Uterus (tissue), 4 donors: ENCODE data around the gene ARHGAP9. TPM values are rescaled to one million over a fixed set of nuclear protein-coding genes. Genes with fewer than 3 reads are reported as not detected.

Experiments
- DNase-seq, 2 donors: peaks; one replicate each; pipeline ENCODE4 v3.0.0-alpha.2; 2019 to 2020
- H3K27ac ChIP-seq, 2 donors: fragments of 200-600 bp; sonication (generic); 1 replicate in 1 of 2; 2 replicates in 1 of 2; pipeline ENCODE4 v1.5.1; 2016 to 2018
- H3K27me3 ChIP-seq, 2 donors: fragments of 200-600 bp; sonication (generic); one replicate each; pipeline ENCODE4 v1.5.1; 2018 to 2019; ENCODE audit warnings: control low read depth in 1 of 2
- H3K36me3 ChIP-seq, 2 donors: fragments of 200-600 bp; sonication (generic); one replicate each; pipeline ENCODE4 v1.5.1; 2019; ENCODE audit warnings: control low read depth in 1 of 2
- H3K4me1 ChIP-seq, 2 donors: fragments of 200-600 bp; sonication (generic); one replicate each; pipeline ENCODE4 v1.5.1; 2018 to 2019; ENCODE audit warnings: control low read depth in 1 of 2
- H3K4me3 ChIP-seq, 2 donors: fragments of 200-600 bp; sonication (generic); 1 replicate in 1 of 2; 2 replicates in 1 of 2; pipeline ENCODE4 v1.5.1; 2018 to 2019; ENCODE audit warnings: mild to moderate bottlenecking in 1 of 2
- H3K9me3 ChIP-seq, 2 donors: fragments of 200-600 bp; sonication (generic); one replicate each; pipeline ENCODE4 v1.5.1; 2019; ENCODE audit warnings: control low read depth in 1 of 2
- CTCF ChIP-seq, 4 experiments: fragments of 200-600 bp in 2 of 4; fragments of 450-650 bp in 2 of 4; sonication (generic) in 2 of 4; IDR thresholded peaks; one replicate each; pipeline ENCODE4 v1.5.1; 2016 to 2019; ENCODE audit warnings: antibody characterized with exemption in 4 of 4, mild to moderate bottlenecking in 2 of 4, moderate library complexity in 1 of 4
- POLR2A ChIP-seq, 2 donors: fragments of 450-650 bp; IDR thresholded peaks; one replicate each; pipeline ENCODE4 v1.6.1; 2016; ENCODE audit warnings: antibody characterized with exemption in 2 of 2, mild to moderate bottlenecking in 1 of 2, moderate library complexity in 1 of 2
- intact Hi-C: fragments of 100-400 bp; cut with DNase I; formaldehyde crosslinking; loops from one replicate; pipeline ENCODE4 v1.15.1; 2023; ENCODE audit warnings: low total_unique reads
- total RNA-seq, 4 donors: library from RNA; depleted of rRNA in 3 of 4; stranded (reverse); fragments of >200 nt in 3 of 4; gene quantifications; one replicate each; pipeline versions ENCODE4 v1.1.0 to v1.2.4, GENCODE V29; 2014 to 2023
- donor health status: DM: yes; HTN: yes; CAD: no.

Gene ARHGAP9
- total RNA-seq, 4 donors from 2014 or later: 1.5 to 8.1 (median 3.3) TPM

DNA sequence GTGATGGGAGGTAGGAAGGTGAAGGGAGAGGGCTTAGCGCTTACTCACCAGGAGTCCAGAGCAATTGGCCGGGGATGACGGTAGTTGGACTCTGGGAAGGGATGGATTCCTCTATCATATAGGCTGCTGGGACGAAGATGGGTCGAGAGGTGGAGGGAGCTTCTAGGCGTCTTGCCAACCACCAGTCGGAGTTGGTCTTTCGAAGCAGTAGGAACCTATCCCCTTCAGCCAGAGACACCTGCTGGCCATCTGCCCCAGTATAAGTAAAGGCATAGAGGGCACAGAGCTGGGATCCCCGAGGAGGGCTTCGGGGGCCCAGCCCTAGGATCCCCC is 657 bp downstream of the ARHGAP9 start:
- DNase-seq: no peak
- H3K27me3 ChIP-seq: peaks cover 8 to 19% of the 10 kb centered on the region in 2 donors
- no peaks in the 10 kb centered on the region for H3K9me3 ChIP-seq
- no peaks in the 10 kb centered on the region for H3K36me3 ChIP-seq
- TF ChIP-seq POLR2A (IDR thresholded peaks at IDR 0.05) (no peak), CTCF (IDR thresholded peaks at IDR 0.05) (no peak)
- intact Hi-C loops: no loop called here
- H3K4me3 ChIP-seq: no peak overlapping the region
- H3K27ac ChIP-seq: peak overlapping the region in 1 of 2 donors; percentile 41
- H3K4me1 ChIP-seq: peaks cover 0 to 13% of the 10 kb centered on the region in 2 donors

- Histone ChIP-seq H3K36me3 (no peaks in the 10 kb centered on the region), H3K4me1 (peaks cover 0 to 13% of the 10 kb centered on the region in 2 donors), H3K27me3 (peaks cover 8 to 20% of the 10 kb centered on the region in 2 donors), H3K27ac (no peak overlapping the region), H3K9me3 (no peaks in the 10 kb centered on the region), H3K4me3 (no peak overlapping the region)
- intact Hi-C loops: no loop called here
- no peak for DNase-seq
- no peak for TF ChIP-seq CTCF (IDR thresholded peaks at IDR 0.05)
- no peak for TF ChIP-seq POLR2A (IDR thresholded peaks at IDR 0.05)
These were observed 1.7 kb downstream of the ARHGAP9 start for GRCh38 chr12:57477710-57478681.

DNA sequence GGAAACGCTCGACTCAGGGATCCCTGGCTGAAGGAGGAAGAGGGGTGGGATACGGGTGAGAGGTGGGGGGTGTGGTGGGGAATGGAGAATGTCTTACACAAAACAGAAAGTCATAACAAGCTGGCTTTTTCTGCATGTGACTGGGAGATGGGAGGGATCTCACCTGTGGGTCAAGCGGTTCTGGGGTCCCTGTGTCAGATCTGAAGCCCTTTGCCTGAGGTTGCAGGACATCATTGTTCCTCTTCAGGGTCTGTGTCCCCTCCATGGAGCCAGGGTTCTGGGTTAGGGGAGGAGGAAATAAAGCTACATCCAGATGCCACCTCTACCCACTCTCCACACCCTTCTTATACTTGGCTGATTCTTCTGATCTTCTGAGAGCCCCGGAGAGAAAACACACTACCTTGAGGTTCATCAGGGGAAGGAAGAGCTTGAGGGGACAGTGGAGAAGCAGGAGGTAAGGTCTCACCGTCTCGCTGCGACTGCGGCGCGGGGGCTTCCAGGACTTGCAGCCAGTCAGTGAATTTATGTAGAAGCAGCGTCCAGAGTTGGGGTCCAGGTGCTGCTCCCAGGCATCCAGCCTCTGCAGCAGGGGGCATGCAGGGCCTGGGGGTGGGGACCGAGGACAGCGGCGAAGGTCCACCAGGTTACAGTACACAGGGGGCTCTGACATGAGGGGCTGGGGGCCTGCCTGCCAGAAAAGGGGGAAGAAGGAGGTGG is 2.5 kb downstream of the ARHGAP9 start:
- H3K36me3 ChIP-seq: no peaks in the 10 kb centered on the region
- TF ChIP-seq CTCF (IDR thresholded peaks at IDR 0.05) (no peak), POLR2A (IDR thresholded peaks at IDR 0.05) (no peak)
- no peaks in the 10 kb centered on the region for H3K9me3 ChIP-seq
- no peak overlapping the region for H3K4me3 ChIP-seq
- no peak for DNase-seq
- peaks cover 0 to 13% of the 10 kb centered on the region in 2 donors for H3K4me1 ChIP-seq
- no peak overlapping the region for H3K27ac ChIP-seq
- intact Hi-C loops: no loop called here
- peaks cover 8 to 20% of the 10 kb centered on the region in 2 donors for H3K27me3 ChIP-seq

DNA sequence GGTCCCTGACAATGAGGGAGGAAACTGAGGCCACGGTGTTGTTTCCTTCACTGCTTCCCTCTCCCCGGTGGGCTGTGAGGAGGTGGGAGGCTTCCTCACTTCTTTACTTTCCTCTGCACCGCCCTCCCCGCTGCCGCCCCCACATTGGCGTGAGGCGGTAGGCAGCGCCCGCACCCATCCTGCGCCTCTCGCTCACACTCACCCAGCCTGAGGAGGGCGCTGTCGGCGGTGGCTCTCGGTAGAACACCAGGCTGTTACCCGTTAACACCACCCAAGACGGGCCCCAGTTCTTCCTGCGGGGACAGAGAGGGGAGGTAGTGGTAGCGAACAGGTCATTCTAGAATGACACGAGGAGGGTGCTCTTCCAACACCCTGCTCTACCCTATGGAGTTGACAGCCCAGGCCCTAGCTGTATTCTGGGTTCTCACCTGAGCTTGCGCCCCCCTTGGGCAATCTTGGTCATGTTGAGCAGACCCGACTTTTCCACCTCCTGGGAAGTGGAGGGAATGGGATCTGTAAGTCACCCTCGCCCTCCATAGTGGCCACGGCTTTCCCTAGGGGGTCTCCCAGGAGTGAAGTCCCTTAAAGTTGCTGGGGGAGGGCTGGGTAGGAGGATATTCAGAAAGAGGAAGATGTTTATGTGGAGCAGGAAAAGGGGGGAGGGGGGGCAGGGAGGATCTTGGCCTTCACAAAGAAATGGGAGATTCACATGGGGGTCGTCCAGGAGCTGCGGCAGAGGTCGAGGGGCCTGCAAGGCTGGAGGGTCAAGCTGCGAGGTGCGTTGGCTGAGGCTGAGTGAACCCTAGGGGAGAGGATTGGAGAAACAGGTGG is 3.3 kb downstream of the ARHGAP9 start:
- Histone ChIP-seq H3K9me3 (no peaks in the 10 kb centered on the region), H3K4me3 (peak overlapping the region; percentile 6 to 18), H3K36me3 (no peaks in the 10 kb centered on the region), H3K4me1 (peaks cover 0 to 13% of the 10 kb centered on the region in 2 donors), H3K27ac (no peak overlapping the region), H3K27me3 (peaks cover 8 to 20% of the 10 kb centered on the region in 2 donors)
- intact Hi-C loops: no loop called here
- DNase-seq: no peak
- TF ChIP-seq POLR2A (IDR thresholded peaks at IDR 0.05) (no peak), CTCF (IDR thresholded peaks at IDR 0.05) (no peak)
